HepG2 (cell line): ENCODE results near the gene PLA2G12B. TPM values are rescaled to one million over a fixed set of nuclear protein-coding genes. Genes with fewer than 3 reads are reported as not detected.

ENCODE experiments used
- CREB1 ChIP-seq, 2 experiments: fragments of 450-650 bp in 1 of 2; IDR thresholded peaks; 2 replicates each; pipeline ENCODE4 v1.6.1; 2016 to 2017; ENCODE audit warnings: control low read depth in 1 of 2, mild to moderate bottlenecking in 1 of 2, missing compliant biosample characterization in 1 of 2, missing genetic modification characterization in 1 of 2
- DBP ChIP-seq: sonication (generic); formaldehyde crosslinking; IDR thresholded peaks from 2 replicates; pipeline ENCODE4 v1.4.0; 2020; ENCODE audit warnings: missing genetic modification reagents; ENCODE audit errors: not compliant biosample characterization
- DRAP1 ChIP-seq: IDR thresholded peaks from 2 replicates; pipeline ENCODE4 v1.6.1; 2016; ENCODE audit warnings: missing genetic modification reagents, missing compliant biosample characterization
- FOXC1 ChIP-seq: sonication (generic); formaldehyde crosslinking; IDR thresholded peaks from 2 replicates; pipeline ENCODE4 v1.8.0; 2022; ENCODE audit warnings: mild to moderate bottlenecking, missing genetic modification reagents, borderline replicate concordance
- GMEB1 ChIP-seq: sonication (generic); formaldehyde crosslinking; IDR thresholded peaks from 2 replicates; pipeline ENCODE4 v1.5.1; 2020; ENCODE audit warnings: missing genetic modification reagents, mild to moderate bottlenecking, borderline replicate concordance
- HNF4G ChIP-seq, 2 experiments: sonication (generic) in 1 of 2; formaldehyde crosslinking in 1 of 2; IDR thresholded peaks; 2 replicates each; pipeline versions ENCODE4 v1.4.0 to v1.6.1; 2011 to 2020; ENCODE audit warnings: borderline replicate concordance in 2 of 2, low read depth in 2 of 2, mild to moderate bottlenecking in 2 of 2, low read length in 1 of 2, missing genetic modification reagents in 1 of 2, moderate library complexity in 1 of 2
- KAT7 ChIP-seq: IDR thresholded peaks from 2 replicates; pipeline ENCODE4 v1.6.1; 2018; ENCODE audit warnings: borderline replicate concordance, missing compliant biosample characterization
- PRPF4 ChIP-seq: fragments of 200-400 bp; formaldehyde crosslinking; IDR thresholded peaks from 2 replicates; pipeline ENCODE4 v1.6.1; 2016; ENCODE audit warnings: low read length, low read depth; ENCODE audit not compliant: poor library complexity, severe bottlenecking
- SCMH1 ChIP-seq: sonication (generic); formaldehyde crosslinking; IDR thresholded peaks from 2 replicates; pipeline ENCODE4 v1.9.0; 2021; ENCODE audit warnings: missing genetic modification reagents, mild to moderate bottlenecking, borderline replicate concordance
- TFDP2 ChIP-seq: sonication (generic); formaldehyde crosslinking; IDR thresholded peaks from 2 replicates; pipeline ENCODE4 v1.4.0; 2020; ENCODE audit warnings: missing genetic modification reagents
- ZNF260 ChIP-seq: sonication (generic); formaldehyde crosslinking; IDR thresholded peaks from 2 replicates; pipeline ENCODE4 v1.4.0; 2020; ENCODE audit warnings: missing genetic modification reagents, low read depth, mild to moderate bottlenecking, borderline replicate concordance
- ZNF281 ChIP-seq: sonication (generic); formaldehyde crosslinking; IDR thresholded peaks from 2 replicates; pipeline ENCODE4 v1.4.0; 2020; ENCODE audit warnings: missing genetic modification reagents, borderline replicate concordance
- polyA plus RNA-seq, 8 experiments: library from polyadenylated mRNA; depleted of rRNA in 3 of 8; stranded (reverse) in 7 of 8; unstranded in 1 of 8; fragments of >200 nt; fragmentation: Illumina TruSeq in 4 of 8; extraction: Trizol in 4 of 8; gene quantifications; 2 replicates each; pipeline versions ENCODE4 v1.2.1 to v1.2.3, GENCODE V29; 2011 to 2016; ENCODE audit warnings: low read depth in 4 of 8, missing spikeins in 1 of 8, mixed read lengths in 1 of 8; ENCODE audit not compliant: insufficient read depth in 1 of 8
- total RNA-seq, 5 experiments: library from RNA; depleted of rRNA; stranded (reverse); fragments of >200 nt; fragmentation: Illumina TruSeq; extraction: Trizol; gene quantifications; 2 replicates each; pipeline ENCODE4 v1.2.3, GENCODE V29; 2016; ENCODE audit warnings: low read depth in 1 of 5

Gene PLA2G12B
- total and polyA plus RNA-seq, 2 of the 13 experiments (the other 11 are each of a cell fraction or from before 2014, with no cell fraction given): 7.7 to 38.0 TPM

GRCh38 chr10:72952642-72953158 is 1.9 kb downstream of the PLA2G12B start (continued):
- TF ChIP-seq CREB1 (IDR thresholded peaks at IDR 0.05) (no peak), CREB1 (CRISPR knock-in tag; IDR thresholded peaks at IDR 0.05) (no peak), KAT7 (CRISPR knock-in tag) (no peak), GMEB1 (CRISPR knock-in tag) (no peak), SCMH1 (no peak), PRPF4 (peak; percentile 23), DRAP1 (CRISPR knock-in tag) (peak; percentile 22; the same call in 1 of the 2 replicates), ZNF260 (CRISPR knock-in tag) (no peak), DBP (CRISPR knock-in tag) (no peak), HNF4G (IDR thresholded peaks at IDR 0.05; ENCODE audit: borderline replicate concordance, low read depth, low read length) (no peak), HNF4G (CRISPR knock-in tag; IDR thresholded peaks at IDR 0.05; ENCODE audit: borderline replicate concordance, low read depth) (no peak), ZNF281 (peak; percentile 97), FOXC1 (CRISPR knock-in tag) (no peak), TFDP2 (CRISPR knock-in tag) (no peak)
